HL-60 (cell line): ENCODE data around the gene TIMM50.
A peak's percentile ranks its signal among the peaks of the same experiment; 100 is the strongest.

Source experiments
- DNase-seq, 2 experiments: peaks; one replicate each; pipeline ENCODE4 v3.0.0-alpha.2; 2010 to 2020; ENCODE audit warnings: low read depth in 1 of 2, low spot score in 1 of 2
- H3K27ac ChIP-seq: fragments of 250-450 bp; sonication (Bioruptor Pico); replicated peaks from 2 replicates; pipeline ENCODE4 v1.5.1; 2020; ENCODE audit warnings: mild to moderate bottlenecking, moderate library complexity
- H3K27me3 ChIP-seq: fragments of 250-450 bp; sonication (Bioruptor Pico); 2 replicates; pipeline ENCODE4 v1.5.1; 2021; ENCODE audit warnings: mild to moderate bottlenecking, moderate library complexity; ENCODE audit not compliant: insufficient read depth, poor library complexity, severe bottlenecking
- H3K4me3 ChIP-seq: replicated peaks from 2 replicates; pipeline ENCODE4 v1.5.1; 2011; ENCODE audit warnings: mild to moderate bottlenecking, control low read depth, low read length; ENCODE audit not compliant: insufficient read depth
- CTCF ChIP-seq: IDR thresholded peaks from one replicate; pipeline ENCODE4 v1.5.1; 2011; ENCODE audit warnings: low read length, control low read depth, inconsistent platforms; ENCODE audit not compliant: insufficient read depth
- GABPA ChIP-seq: IDR thresholded peaks from 2 replicates; pipeline ENCODE4 v1.6.1; 2012; ENCODE audit warnings: low read depth
- POLR2AphosphoS5 ChIP-seq: IDR thresholded peaks from 2 replicates; pipeline ENCODE4 v1.6.1; 2012; ENCODE audit warnings: low read depth
- REST ChIP-seq: IDR thresholded peaks from 2 replicates; pipeline ENCODE4 v1.6.1; 2012; ENCODE audit warnings: low read depth; ENCODE audit not compliant: insufficient replicate concordance
- SPI1 ChIP-seq: IDR thresholded peaks from 2 replicates; pipeline ENCODE4 v1.6.1; 2012; ENCODE audit warnings: low read depth, mild to moderate bottlenecking, borderline replicate concordance
- long read RNA-seq: library from polyadenylated mRNA; unstranded; transcript quantifications from one replicate; pipeline ENCODE4 v2.0.0, GENCODE V29; 2020

The TIMM50 gene
- long read RNA-seq, transcript TIMM50-201 (11 exons, 1,612 nt), result major isoform, 674 of 715 reads
- long read RNA-seq, partial matches to known transcripts, result 1 of 715 reads
- long read RNA-seq, other reads (novel, unspliced or antisense), result 37 of 715 reads

DNA sequence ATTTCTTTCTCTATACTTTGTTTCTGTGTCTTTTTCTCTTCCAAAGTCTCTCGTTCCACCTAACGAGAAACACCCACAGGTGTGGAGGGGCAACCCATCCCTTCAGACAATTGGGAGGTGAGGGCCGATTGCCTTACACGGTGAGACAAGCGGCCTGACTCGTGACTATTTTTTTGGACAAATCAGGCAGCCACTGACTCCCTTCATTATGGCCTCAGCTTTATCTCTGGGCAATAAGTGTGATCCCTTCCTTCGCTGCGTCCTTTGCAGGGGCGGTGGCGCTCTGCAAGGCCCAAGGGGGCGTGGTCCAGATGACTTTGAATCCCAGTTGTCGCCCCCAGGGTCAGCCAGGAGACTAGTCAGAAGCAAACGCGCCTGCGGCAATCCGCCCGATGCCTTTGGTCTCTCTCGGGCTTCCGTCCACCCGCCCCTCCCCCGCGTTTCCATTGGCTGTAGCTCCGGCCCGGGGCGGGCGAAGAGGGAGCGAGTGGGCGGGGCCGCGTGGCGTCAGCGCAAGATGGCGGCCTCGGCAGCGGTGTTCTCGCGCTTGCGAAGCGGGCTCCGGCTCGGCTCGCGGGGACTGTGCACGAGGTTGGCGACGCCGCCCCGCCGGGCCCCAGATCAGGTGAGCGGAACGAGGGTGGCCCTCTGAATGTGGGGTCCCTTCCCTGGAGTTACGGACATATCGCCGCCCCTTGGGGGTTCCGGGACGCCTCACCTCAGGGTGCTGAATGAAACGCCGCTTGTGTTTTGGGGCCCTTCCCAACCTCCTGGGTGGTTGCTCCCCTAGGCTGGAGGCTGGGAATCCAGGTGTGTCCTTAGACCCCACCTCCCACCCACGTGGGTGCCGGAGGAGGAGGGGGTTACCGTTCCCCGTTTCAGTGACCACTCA lies at the start of gene TIMM50:
Gene TIMM50 (plus strand): TSS at position 502 of the 892 bp plus-strand sequence. CDS start 16 bp downstream, at position 518.
- Histone ChIP-seq H3K4me3 (peak within 1 kb of the TSS; percentile 88), H3K27me3 (no peaks in the 10 kb centered on the region), H3K27ac (peak within 1 kb of the TSS; percentile 79)
- TF ChIP-seq GABPA, result no peak
- no peak; the same call in 1 of the 2 replicates for TF ChIP-seq SPI1
- peak; percentile 58 for TF ChIP-seq REST
- TF ChIP-seq CTCF, result no peak
- peak; percentile 78; the same call in 1 of the 2 replicates for TF ChIP-seq POLR2AphosphoS5
- peak; percentile 95 to 97 for DNase-seq

DNA sequence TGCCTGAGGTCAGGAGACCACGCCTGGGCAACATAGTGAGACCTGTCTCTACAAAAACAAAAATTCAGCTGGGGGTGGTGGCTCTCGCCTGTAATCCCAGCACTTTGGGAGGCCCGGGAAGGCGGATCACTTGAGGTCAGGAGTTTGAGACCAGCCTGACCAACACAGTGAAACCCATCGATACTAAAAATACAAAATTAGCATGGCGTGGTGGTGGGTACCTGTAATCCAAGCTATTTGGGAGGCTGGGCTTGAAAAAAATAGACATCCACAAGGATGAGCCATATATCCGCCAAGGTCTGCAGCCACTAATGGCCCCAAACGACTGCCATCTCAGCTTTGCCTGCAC lies 48.0 kb upstream of the TIMM50 start:
- TF ChIP-seq REST (no peak), SPI1 (no peak), CTCF (no peak)
- no peak overlapping the region for H3K27ac ChIP-seq
- no peak for DNase-seq

DNA sequence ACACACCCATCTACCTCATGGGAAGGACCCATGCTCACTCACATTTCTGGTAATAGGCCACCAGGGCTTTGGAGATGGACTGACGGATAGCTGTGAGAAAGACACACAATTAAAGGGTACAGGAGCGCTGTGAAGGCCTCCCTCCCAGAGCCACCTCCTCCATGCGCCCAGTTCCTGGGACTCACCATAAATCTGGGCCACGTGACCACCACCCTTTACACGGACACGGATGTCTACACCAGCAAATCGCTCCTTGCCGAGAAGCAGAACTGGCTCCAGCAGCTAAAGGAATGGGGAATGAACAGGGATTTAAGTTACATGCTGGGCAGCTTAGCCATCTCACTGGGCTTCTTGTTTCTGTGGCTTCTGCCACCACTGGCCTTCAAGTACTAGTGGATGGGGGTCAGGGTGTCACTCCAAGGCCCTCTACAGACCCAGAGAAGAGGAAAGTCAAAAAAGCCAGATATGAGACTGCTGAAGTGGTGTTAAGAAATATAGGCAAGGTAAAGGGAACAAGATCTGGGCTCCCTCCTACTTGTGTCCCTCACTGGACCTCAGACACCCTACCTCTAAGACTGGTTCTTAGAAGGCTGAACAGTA lies 47.1 kb upstream of the TIMM50 start:
- Histone ChIP-seq H3K4me3 (no peak overlapping the region), H3K27me3 (no peaks in the 10 kb centered on the region), H3K27ac (peak overlapping the region; percentile 88)
- TF ChIP-seq SPI1 (no peak), POLR2AphosphoS5 (peak; percentile 25; the same call in 1 of the 2 replicates)
- no peak for DNase-seq

More for the DNA sequence above, 48.0 kb upstream of the TIMM50 start:
- Histone ChIP-seq H3K27me3 (no peaks in the 10 kb centered on the region), H3K4me3 (no peak overlapping the region)
